ENCODE data around the gene GSG1L. TPM values are rescaled to one million over a fixed set of nuclear protein-coding genes. Genes with fewer than 3 reads are reported as not detected.

GSG1L gene
- total and polyA plus RNA-seq, 9 of the 15 experiments (the other 6 are each of a cell fraction or from before 2014, with no cell fraction given) = not detected

- TF ChIP-seq MGA (IDR thresholded peaks at IDR 0.05) (no peak), TCF7 (IDR thresholded peaks at IDR 0.05; ENCODE audit: borderline replicate concordance) (no peak), ZNF354B (CRISPR knock-in tag; IDR thresholded peaks at IDR 0.05) (no peak), POLR2AphosphoS5 (IDR thresholded peaks at IDR 0.05; ENCODE audit: control insufficient read depth, insufficient read depth, low read depth, low read length) (no peak), ZFP91 (CRISPR knock-in tag; IDR thresholded peaks at IDR 0.05) (no peak), BRCA1 (IDR thresholded peaks at IDR 0.05) (no peak), BRCA1 (CRISPR knock-in tag; IDR thresholded peaks at IDR 0.05) (no peak), BRF1 (IDR thresholded peaks at IDR 0.05; ENCODE audit: borderline replicate concordance, extremely low read depth, insufficient read length) (no peak), SETDB1 (IDR thresholded peaks at IDR 0.05; ENCODE audit: low read length) (no peak)
These were observed 163.8 kb downstream of the GSG1L start (continued) for GRCh38 chr16:27899736-27900135.

Measured in K562 (cell line).